RWPE1 (cell line): Measurements from ENCODE around the gene CEACAM5.

Experiments
- CTCF ChIA-PET: fragments of 350-600 bp; sonication (Branson Sonifier 250); formaldehyde crosslinking; extraction: SDS; loops from one replicate; lab custom pipeline; 2021; lab: Yijun Ruan, JAX
- POLR2A ChIA-PET: fragments of 400-600 bp; formaldehyde crosslinking; extraction: SDS; loops from one replicate; lab custom pipeline; 2020; ENCODE audit warnings: antibody characterized with exemption; ENCODE audit not compliant: low non-redundant PET; lab: Yijun Ruan, JAX
- DNase-seq: peaks from one replicate; pipeline ENCODE4 v3.0.0; 2012; ENCODE audit warnings: low spot score
- H3K27ac ChIP-seq: fragments of 450-650 bp; 2 replicates; pipeline ENCODE4 v1.5.1; 2017
- CTCF ChIP-seq: fragments of 450-650 bp; conservative IDR thresholded peaks from 2 replicates; pipeline ENCODE4 v1.5.1; 2017; ENCODE audit warnings: low read depth, mild to moderate bottlenecking

CEACAM5 gene

GRCh38 chr19:41774515-41774980, 66.1 kb downstream of the CEACAM5 start:
- no peak for TF ChIP-seq CTCF
- H3K27ac ChIP-seq: no peak overlapping the region
- CTCF ChIA-PET: interaction anchor here (0.6 to 0.7 kb wide), 2 partner anchors 177 to 1604 kb away, joined by 3 read pairs; no protein-coding TSS in a partner anchor
- POLR2A ChIA-PET: no interaction called here
- DNase-seq: peak; percentile 95

- ChIA-PET CTCF (interaction anchor here (0.8 to 1.0 kb wide), 2 partner anchors 18 to 23 kb away, joined by 3 to 6 read pairs; no protein-coding TSS in a partner anchor), POLR2A (no interaction called here)
- no peak overlapping the region for H3K27ac ChIP-seq
Measured at GRCh38 chr19:41776700-41777099, 68.3 kb downstream of the CEACAM5 start.

More at GRCh38 chr19:41776700-41777099, 68.3 kb downstream of the CEACAM5 start:
- DNase-seq: no peak
- TF ChIP-seq CTCF: no peak
